ENCODE measurements around the gene PCGF1. TPM values are rescaled to one million over a fixed set of nuclear protein-coding genes. Genes with fewer than 3 reads are reported as not detected.
A peak's percentile ranks its signal among the peaks of the same experiment; 100 is the strongest.

PCGF1 gene
- total RNA-seq, 2 experiments from 2014 or later: 11.6 to 13.8 TPM

GRCh38 chr2:74516650-74517049 lies 9.2 kb upstream of the PCGF1 start:
- H3K27me3 ChIP-seq (ENCODE audit: control insufficient read depth in 1 of 2, insufficient read depth in 2 of 2, low read length in 2 of 2): peaks cover 73 to 84% of the 10 kb centered on the region in 2 experiments

GRCh38 chr2:74515981-74516633 lies 8.6 kb upstream of the PCGF1 start:
- peak; percentile 54 to 85 (median 68) for DNase-seq
- H3K27me3 Mint-ChIP-seq: peaks cover 92% of the 10 kb centered on the region
- no peaks in the 10 kb centered on the region for H3K36me3 Mint-ChIP-seq (ENCODE audit: low read depth)
- no peaks in the 10 kb centered on the region for H3K36me3 ChIP-seq (ENCODE audit: insufficient read depth, low read length)
- peak overlapping the region; percentile 54 for H3K4me3 ChIP-seq (ENCODE audit: low read length)
- peak overlapping the region; percentile 85 for H3K4me3 Mint-ChIP-seq
- no peak for TF ChIP-seq CTCF (IDR thresholded peaks at IDR 0.05)
- H3K27ac Mint-ChIP-seq: no peak overlapping the region
- peaks cover 78 to 84% of the 10 kb centered on the region in 2 experiments for H3K27me3 ChIP-seq (ENCODE audit: control insufficient read depth in 1 of 2, insufficient read depth in 2 of 2, low read length in 2 of 2)
- peaks cover 40% of the 10 kb centered on the region for H3K4me1 ChIP-seq (ENCODE audit: insufficient read depth, low read length)
- ChIA-PET CTCF (interaction anchor here (1.2 kb wide), 1 partner anchor 15 kb away, joined by 3 read pairs; no protein-coding TSS in a partner anchor), POLR2A (interaction anchor here (0.8 to 3.8 kb wide), 5 partner anchors 9 to 33 kb away, joined by 3 to 27 read pairs (median 5); partner anchors contain the start of genes AUP1, CCDC142, DQX1 and HTRA2)
- no peaks in the 10 kb centered on the region for H3K9me3 Mint-ChIP-seq
- peaks cover 0 to 36% of the 10 kb centered on the region in 2 experiments for H3K9me3 ChIP-seq (ENCODE audit: control insufficient read depth in 1 of 2, insufficient read depth in 1 of 2, low read length in 2 of 2)
- intact Hi-C loops (cut with DNase I, micrococcal nuclease): loop anchor here in 1 of 2 experiments (2.0 kb wide), 1 partner anchor 13 kb away; the partner anchor contains the start of genes AUP1 and HTRA2
- ATAC-seq (ENCODE audit: poor library complexity): peak; percentile 80
- H3K27ac ChIP-seq (ENCODE audit: low read depth in 1 of 2, low read length in 2 of 2): no peak overlapping the region
- peaks cover 18% of the 10 kb centered on the region for H3K4me1 Mint-ChIP-seq (ENCODE audit: low read depth)

More at GRCh38 chr2:74516650-74517049, 9.2 kb upstream of the PCGF1 start:
- H3K4me1 ChIP-seq (ENCODE audit: insufficient read depth, low read length): peaks cover 40% of the 10 kb centered on the region
- CTCF ChIA-PET: interaction anchor here (1.2 kb wide), 1 partner anchor 14 kb away, joined by 3 read pairs; no protein-coding TSS in a partner anchor
- ATAC-seq (ENCODE audit: poor library complexity): no peak
- intact Hi-C loops (cut with DNase I, micrococcal nuclease): no loop called here
- no peak overlapping the region for H3K27ac ChIP-seq (ENCODE audit: low read depth in 1 of 2, low read length in 2 of 2)
- peak overlapping the region; percentile 85 for H3K4me3 Mint-ChIP-seq
- H3K4me1 Mint-ChIP-seq (ENCODE audit: low read depth): peaks cover 18% of the 10 kb centered on the region
- POLR2A ChIA-PET: interaction anchor here (0.8 to 3.8 kb wide), 5 partner anchors 9 to 34 kb away, joined by 3 to 27 read pairs (median 5); partner anchors contain the start of genes AUP1, CCDC142, DQX1 and HTRA2
- H3K27me3 Mint-ChIP-seq: peaks cover 89% of the 10 kb centered on the region
- peak overlapping the region; percentile 54 for H3K4me3 ChIP-seq (ENCODE audit: low read length)
- peaks cover 0 to 36% of the 10 kb centered on the region in 2 experiments for H3K9me3 ChIP-seq (ENCODE audit: control insufficient read depth in 1 of 2, insufficient read depth in 1 of 2, low read length in 2 of 2)
- H3K36me3 ChIP-seq (ENCODE audit: insufficient read depth, low read length): no peaks in the 10 kb centered on the region
- no peak overlapping the region for H3K27ac Mint-ChIP-seq
- no peaks in the 10 kb centered on the region for H3K36me3 Mint-ChIP-seq (ENCODE audit: low read depth)
- DNase-seq: no peak
- no peak for TF ChIP-seq CTCF (IDR thresholded peaks at IDR 0.05)
- H3K9me3 Mint-ChIP-seq: no peaks in the 10 kb centered on the region

- DNase-seq (peak in 3 of 14 experiments; percentile 11 to 43 (median 34)), ATAC-seq (ENCODE audit: poor library complexity) (peak; percentile 10)
- Mint-ChIP-seq H3K4me1 (ENCODE audit: low read depth) (peaks cover 18% of the 10 kb centered on the region), H3K9me3 (no peaks in the 10 kb centered on the region), H3K27me3 (peaks cover 91% of the 10 kb centered on the region), H3K27ac (no peak overlapping the region), H3K36me3 (ENCODE audit: low read depth) (no peaks in the 10 kb centered on the region), H3K4me3 (peak overlapping the region; percentile 74)
- Histone ChIP-seq H3K4me1 (ENCODE audit: insufficient read depth, low read length) (peaks cover 40% of the 10 kb centered on the region), H3K4me3 (ENCODE audit: low read length) (peak overlapping the region; percentile 54), H3K27ac (ENCODE audit: low read depth in 1 of 2, low read length in 2 of 2) (no peak overlapping the region), H3K9me3 (ENCODE audit: control insufficient read depth in 1 of 2, insufficient read depth in 1 of 2, low read length in 2 of 2) (peaks cover 0 to 36% of the 10 kb centered on the region in 2 experiments), H3K36me3 (ENCODE audit: insufficient read depth, low read length) (no peaks in the 10 kb centered on the region), H3K27me3 (ENCODE audit: control insufficient read depth in 1 of 2, insufficient read depth in 2 of 2, low read length in 2 of 2) (peaks cover 77 to 81% of the 10 kb centered on the region in 2 experiments)
- intact Hi-C loops (cut with DNase I, micrococcal nuclease): loop anchor here in 1 of 2 experiments (2.0 kb wide), 1 partner anchor 13 kb away; the partner anchor contains the start of genes AUP1 and HTRA2
- ChIA-PET POLR2A (interaction anchor here (1.1 to 3.8 kb wide), 5 partner anchors 8 to 15 kb away, joined by 4 to 27 read pairs (median 6); partner anchors contain the start of genes AUP1, DQX1, HTRA2 and PCGF1), CTCF (no interaction called here)
- no peak for TF ChIP-seq CTCF (IDR thresholded peaks at IDR 0.05)
These were observed 7.9 kb upstream of the PCGF1 start for GRCh38 chr2:74515271-74515980.

Measured in CD4-positive, alpha-beta T cell (primary cell).